ENCODE data around the gene SORL1. TPM values are rescaled to one million over a fixed set of nuclear protein-coding genes. Genes with fewer than 3 reads are reported as not detected.

The SORL1 gene
- total RNA-seq, 6 experiments from 2014 or later, result 0.19 to 0.48 (median 0.36) TPM

DNA sequence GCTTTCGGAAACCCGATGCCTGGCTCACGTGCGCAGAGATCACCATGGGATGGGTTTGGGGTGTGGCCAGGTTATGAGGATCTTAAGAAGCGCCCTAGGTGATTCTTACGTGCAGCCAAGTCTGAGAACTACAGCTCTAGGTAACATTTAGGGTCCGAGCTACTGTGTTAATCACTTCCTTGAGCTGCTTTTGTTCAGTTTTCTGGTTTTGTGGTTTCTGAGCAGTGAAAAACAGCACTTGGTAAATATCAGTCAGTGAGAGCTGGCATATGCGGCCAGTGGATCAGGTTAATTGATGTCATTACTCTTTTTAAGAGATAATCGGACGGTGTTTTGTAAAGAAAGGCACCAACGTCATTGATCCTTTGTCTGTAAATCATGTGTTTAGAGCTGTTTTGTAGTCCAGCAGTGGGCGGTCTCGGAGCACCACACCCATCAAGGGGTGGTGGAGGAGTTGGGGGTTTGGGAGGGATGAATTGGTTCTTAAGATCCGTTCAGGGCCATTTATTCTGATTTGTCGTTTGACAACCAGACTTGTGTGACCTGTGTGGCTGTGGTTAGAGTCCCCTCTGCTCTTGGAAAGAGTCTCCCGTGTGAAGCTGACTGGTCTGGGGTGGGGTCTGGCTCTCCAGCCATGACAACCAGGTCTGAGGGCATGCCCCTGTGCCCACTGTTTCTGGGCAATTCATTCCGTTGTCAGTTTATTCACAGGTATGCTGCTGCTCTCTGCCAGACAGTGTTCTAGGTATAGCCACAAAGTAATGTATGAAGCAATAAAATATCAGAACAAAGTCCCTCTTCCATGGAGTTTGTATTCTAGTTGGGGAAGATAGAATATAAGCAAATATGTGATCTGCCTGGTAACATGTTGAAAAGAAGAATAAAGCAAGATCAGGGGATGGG, 62.6 kb downstream of the SORL1 start:
- Mint-ChIP-seq H3K9me3 (no peaks in the 10 kb centered on the region), H3K36me3 (ENCODE audit: low read depth) (no peaks in the 10 kb centered on the region), H3K27me3 (ENCODE audit: insufficient read depth) (peaks cover 25% of the 10 kb centered on the region), H3K27ac (no peak overlapping the region), H3K4me3 (no peak overlapping the region), H3K4me1 (ENCODE audit: low read depth) (no peaks in the 10 kb centered on the region)
- TF ChIP-seq, protein P1, sequence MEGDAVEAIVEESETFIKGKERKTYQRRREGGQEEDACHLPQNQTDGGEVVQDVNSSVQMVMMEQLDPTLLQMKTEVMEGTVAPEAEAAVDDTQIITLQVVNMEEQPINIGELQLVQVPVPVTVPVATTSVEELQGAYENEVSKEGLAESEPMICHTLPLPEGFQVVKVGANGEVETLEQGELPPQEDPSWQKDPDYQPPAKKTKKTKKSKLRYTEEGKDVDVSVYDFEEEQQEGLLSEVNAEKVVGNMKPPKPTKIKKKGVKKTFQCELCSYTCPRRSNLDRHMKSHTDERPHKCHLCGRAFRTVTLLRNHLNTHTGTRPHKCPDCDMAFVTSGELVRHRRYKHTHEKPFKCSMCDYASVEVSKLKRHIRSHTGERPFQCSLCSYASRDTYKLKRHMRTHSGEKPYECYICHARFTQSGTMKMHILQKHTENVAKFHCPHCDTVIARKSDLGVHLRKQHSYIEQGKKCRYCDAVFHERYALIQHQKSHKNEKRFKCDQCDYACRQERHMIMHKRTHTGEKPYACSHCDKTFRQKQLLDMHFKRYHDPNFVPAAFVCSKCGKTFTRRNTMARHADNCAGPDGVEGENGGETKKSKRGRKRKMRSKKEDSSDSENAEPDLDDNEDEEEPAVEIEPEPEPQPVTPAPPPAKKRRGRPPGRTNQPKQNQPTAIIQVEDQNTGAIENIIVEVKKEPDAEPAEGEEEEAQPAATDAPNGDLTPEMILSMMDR (IDR thresholded peaks at IDR 0.05), result no peak
- no peak for DNase-seq

DNA sequence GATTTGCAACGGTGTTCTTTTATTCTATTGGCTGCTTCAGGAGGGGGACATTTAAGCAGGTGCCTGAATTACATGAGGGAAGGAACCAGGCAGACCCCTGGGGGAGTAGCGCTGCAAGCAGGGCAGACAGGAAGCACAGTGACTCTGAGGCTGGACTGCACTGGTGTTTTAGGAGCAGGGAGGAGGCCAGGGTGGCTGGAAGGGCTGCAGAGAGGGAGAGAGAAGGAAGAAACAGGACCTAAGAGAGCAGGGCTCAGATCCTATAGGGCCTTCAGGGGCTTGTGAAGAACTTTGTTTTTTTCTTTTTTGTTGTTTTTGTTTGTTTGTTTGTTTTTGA, 63.2 kb downstream of the SORL1 start:
- TF ChIP-seq, protein P1 (IDR thresholded peaks at IDR 0.05), result no peak
- Mint-ChIP-seq H3K27me3 (ENCODE audit: insufficient read depth) (peaks cover 25% of the 10 kb centered on the region), H3K4me3 (no peak overlapping the region), H3K9me3 (no peaks in the 10 kb centered on the region), H3K27ac (no peak overlapping the region), H3K36me3 (ENCODE audit: low read depth) (no peaks in the 10 kb centered on the region), H3K4me1 (ENCODE audit: low read depth) (peaks cover 4% of the 10 kb centered on the region)
- DNase-seq, result no peak

DNA sequence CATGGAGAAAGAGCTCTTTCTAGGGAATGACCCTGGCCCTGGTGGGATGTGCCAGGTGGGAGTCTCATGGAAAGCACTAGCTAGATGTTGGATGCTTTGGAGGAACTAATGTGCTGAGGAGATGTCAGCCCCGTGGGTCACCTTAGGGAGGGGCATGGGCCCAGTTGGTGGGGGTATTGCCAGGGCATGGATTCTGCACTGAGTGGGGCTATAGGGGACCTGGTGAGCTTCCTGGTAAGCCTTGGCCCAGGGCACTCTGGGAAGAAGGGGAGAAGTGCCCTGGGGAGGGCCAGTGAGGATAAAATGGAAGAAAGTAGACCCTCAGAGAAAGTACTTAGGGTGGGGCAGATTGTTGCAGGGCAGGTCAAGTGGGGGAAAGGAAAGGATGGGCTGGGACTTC, 65.9 kb downstream of the SORL1 start:
- H3K27ac Mint-ChIP-seq, result no peak overlapping the region
- peaks cover 14% of the 10 kb centered on the region for H3K4me1 Mint-ChIP-seq (ENCODE audit: low read depth)
- DNase-seq, result no peak
- no peaks in the 10 kb centered on the region for H3K9me3 Mint-ChIP-seq
- peaks cover 13% of the 10 kb centered on the region for H3K27me3 Mint-ChIP-seq (ENCODE audit: insufficient read depth)
- TF ChIP-seq, protein P1 (IDR thresholded peaks at IDR 0.05), result no peak
- H3K4me3 Mint-ChIP-seq, result no peak overlapping the region
- no peaks in the 10 kb centered on the region for H3K36me3 Mint-ChIP-seq (ENCODE audit: low read depth)

DNA sequence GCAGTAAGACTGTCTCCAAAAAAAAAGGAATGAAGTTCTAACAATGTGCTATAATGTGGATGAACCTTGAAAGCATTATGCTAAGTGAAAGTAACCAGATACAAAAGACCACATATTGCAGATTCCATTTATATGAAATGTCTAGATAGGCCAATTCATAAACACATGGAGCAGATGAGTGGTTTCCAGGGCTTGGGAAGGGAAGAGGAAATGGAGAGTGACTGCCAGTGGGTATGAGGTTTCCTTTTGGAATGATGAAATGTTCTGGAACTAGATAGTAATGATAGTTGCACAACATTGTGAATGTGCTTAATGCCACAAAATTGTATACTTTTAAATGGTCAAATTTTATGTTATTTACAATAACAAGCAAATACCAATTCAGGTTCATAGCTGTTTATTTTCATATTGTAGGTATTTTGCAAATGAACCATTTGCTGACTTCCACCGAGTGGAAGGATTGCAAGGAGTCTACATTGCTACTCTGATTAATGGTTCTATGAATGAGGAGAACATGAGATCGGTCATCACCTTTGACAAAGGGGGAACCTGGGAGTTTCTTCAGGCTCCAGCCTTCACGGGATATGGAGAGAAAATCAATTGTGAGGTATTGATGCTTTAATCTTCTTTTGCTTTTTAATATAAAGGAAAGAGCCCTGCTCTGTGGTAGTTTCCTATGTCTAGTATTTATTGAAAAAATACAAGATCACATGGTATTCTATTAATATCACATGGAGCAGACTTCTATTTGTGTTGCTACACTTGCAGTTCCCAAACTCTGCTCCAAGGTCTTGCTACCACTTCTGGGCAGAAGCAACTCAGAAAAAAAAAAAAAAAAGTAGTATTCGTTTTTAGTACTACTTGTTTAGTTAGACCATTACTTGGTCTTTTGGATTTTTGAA, 68.4 kb downstream of the SORL1 start:
- peaks cover 14% of the 10 kb centered on the region for H3K4me1 Mint-ChIP-seq (ENCODE audit: low read depth)
- H3K4me3 Mint-ChIP-seq, result no peak overlapping the region
- peak; percentile 54 for DNase-seq
- H3K27me3 Mint-ChIP-seq (ENCODE audit: insufficient read depth), result peaks cover 6% of the 10 kb centered on the region
- peaks cover 6% of the 10 kb centered on the region for H3K9me3 Mint-ChIP-seq
- TF ChIP-seq, protein P1 (IDR thresholded peaks at IDR 0.05), result no peak
- no peaks in the 10 kb centered on the region for H3K36me3 Mint-ChIP-seq (ENCODE audit: low read depth)
- no peak overlapping the region for H3K27ac Mint-ChIP-seq

DNA sequence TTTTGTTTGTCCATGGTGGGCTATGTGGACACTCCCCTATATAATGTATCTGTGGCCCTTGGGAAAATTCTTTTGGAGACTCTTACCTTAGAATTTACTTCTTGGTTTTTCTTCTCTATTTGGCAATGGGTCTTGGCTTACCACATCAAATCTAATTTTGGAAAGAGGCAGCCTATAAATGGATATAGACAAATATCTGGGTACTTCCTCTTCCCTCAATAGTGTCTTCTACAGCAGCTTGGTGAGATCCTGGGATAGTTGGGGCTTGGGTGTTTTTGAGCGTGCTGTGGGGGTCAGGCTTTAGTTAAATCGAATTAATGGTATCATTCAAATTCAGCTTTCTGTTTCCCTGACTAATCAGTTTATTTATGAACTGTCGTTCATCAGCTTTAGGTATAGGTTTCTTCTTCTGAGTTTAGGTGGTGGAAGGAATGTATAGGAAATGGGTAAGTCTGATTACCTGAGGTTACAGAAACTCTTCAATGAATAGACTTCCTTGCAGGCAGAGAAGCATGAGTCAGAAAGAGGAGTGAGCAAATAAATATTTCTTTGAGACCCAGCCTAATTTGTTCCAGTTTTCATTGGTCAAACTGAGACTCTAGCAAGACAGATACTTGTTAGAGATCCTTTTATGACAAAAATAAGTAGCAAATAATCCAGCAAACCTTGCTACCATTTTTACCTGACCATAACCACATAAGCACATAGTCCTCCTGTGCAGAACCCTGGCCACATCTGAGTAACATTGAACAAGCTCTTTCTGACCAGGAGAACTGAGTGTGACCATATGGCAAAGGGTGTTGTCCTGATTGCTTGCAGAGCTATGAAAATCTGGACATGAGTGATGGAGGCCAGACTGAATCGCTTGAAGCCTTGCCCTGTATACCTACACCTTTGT, 69.3 kb downstream of the SORL1 start:
- H3K4me1 Mint-ChIP-seq (ENCODE audit: low read depth), result peaks cover 14% of the 10 kb centered on the region
- TF ChIP-seq, protein P1 (IDR thresholded peaks at IDR 0.05), result no peak
- H3K36me3 Mint-ChIP-seq (ENCODE audit: low read depth), result no peaks in the 10 kb centered on the region
- no peak overlapping the region for H3K4me3 Mint-ChIP-seq
- H3K27me3 Mint-ChIP-seq (ENCODE audit: insufficient read depth), result peaks cover 6% of the 10 kb centered on the region
- peaks cover 9% of the 10 kb centered on the region for H3K9me3 Mint-ChIP-seq
- no peak for DNase-seq
- H3K27ac Mint-ChIP-seq, result no peak overlapping the region

Data from HFFc6 (cell line).